ENCODE data around the gene GNG12.

DNA sequence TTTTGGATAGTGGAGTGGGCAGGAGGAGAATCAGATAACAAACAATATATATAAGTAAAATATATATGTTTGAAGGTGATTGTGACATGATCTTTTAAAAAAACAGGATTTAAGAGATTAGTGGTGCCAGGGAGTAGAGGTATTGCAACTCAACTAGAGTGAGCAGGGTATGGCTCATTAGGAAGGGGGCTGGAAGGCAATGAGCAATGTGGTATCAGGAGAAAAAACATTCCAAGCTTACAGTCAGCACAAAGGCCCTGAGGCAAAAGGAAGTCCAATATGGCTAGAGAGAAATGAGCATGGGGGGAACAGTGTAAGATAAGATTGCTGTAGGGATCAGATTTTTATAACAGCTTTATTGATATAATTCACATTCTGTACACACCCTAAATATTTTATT, 153.6 kb downstream of the GNG12 start:
- TF ChIP-seq EZH2 (IDR thresholded peaks at IDR 0.05; ENCODE audit: borderline replicate concordance, low read length): no peak
- TF ChIP-seq, protein P1, sequence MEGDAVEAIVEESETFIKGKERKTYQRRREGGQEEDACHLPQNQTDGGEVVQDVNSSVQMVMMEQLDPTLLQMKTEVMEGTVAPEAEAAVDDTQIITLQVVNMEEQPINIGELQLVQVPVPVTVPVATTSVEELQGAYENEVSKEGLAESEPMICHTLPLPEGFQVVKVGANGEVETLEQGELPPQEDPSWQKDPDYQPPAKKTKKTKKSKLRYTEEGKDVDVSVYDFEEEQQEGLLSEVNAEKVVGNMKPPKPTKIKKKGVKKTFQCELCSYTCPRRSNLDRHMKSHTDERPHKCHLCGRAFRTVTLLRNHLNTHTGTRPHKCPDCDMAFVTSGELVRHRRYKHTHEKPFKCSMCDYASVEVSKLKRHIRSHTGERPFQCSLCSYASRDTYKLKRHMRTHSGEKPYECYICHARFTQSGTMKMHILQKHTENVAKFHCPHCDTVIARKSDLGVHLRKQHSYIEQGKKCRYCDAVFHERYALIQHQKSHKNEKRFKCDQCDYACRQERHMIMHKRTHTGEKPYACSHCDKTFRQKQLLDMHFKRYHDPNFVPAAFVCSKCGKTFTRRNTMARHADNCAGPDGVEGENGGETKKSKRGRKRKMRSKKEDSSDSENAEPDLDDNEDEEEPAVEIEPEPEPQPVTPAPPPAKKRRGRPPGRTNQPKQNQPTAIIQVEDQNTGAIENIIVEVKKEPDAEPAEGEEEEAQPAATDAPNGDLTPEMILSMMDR (conservative IDR thresholded peaks at IDR 0.05 in 1 of 2, IDR thresholded peaks at IDR 0.05 in 1 of 2; ENCODE audit: extremely low read depth in 1 of 2, insufficient read depth in 1 of 2, low read depth in 1 of 2, low read length in 2 of 2): no peak
